ENCODE measurements around the gene RAB4B.
"Not testable (repeated sequence)": the region's sequence is repeated elsewhere in the genome, so short reads cannot be mapped to it uniquely, and the experiment has no call there.

The RAB4B gene, protein sequence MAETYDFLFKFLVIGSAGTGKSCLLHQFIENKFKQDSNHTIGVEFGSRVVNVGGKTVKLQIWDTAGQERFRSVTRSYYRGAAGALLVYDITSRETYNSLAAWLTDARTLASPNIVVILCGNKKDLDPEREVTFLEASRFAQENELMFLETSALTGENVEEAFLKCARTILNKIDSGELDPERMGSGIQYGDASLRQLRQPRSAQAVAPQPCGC

GRCh38 chr19:40777937-40778705, at the start of gene RAB4B:
Gene RAB4B (plus strand): TSS chr19:40778247. CDS start chr19:40778376, 129 bp downstream.
- DNase-seq: peak; percentile 98

- not testable (repeated sequence) for DNase-seq
Observed at GRCh38 chr19:40730065-40730464, 48.0 kb upstream of the RAB4B start.

GRCh38 chr19:40732304-40732703, 45.7 kb upstream of the RAB4B start:
- not testable (repeated sequence) for DNase-seq

GRCh38 chr19:40733149-40733548, 44.9 kb upstream of the RAB4B start:
- no peak for DNase-seq

- DNase-seq: no peak
Observed at GRCh38 chr19:40735013-40735771, 42.9 kb upstream of the RAB4B start.

GRCh38 chr19:40736661-40737060, 41.4 kb upstream of the RAB4B start:
- DNase-seq: no peak

DNA sequence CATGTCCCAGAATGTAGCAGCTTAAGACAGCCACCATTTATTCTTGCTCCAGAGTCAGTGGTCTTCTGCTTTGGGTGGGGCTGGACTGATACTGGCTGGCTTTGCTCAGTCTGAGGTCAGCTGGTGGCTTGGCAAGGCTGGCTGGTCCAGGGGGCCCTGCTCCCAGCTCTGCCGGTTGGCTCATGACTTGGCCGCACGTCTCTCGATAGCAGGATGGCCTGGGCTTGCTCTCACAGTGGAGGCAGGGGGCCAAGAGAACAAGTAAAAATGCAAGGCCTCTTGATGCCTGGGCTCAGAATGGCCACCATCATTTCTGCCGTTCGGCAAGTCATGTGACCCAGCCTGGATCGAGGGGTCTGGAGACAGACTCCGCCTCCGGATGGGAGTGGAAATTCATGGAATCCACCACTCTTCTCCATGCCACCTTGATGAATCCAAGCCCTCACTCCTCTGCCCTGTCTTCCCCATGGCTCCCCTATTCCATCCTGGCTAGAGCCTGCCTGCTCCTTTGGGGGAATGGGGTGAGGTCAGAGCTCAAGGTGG, 40.9 kb upstream of the RAB4B start:
- DNase-seq: no peak

DNA sequence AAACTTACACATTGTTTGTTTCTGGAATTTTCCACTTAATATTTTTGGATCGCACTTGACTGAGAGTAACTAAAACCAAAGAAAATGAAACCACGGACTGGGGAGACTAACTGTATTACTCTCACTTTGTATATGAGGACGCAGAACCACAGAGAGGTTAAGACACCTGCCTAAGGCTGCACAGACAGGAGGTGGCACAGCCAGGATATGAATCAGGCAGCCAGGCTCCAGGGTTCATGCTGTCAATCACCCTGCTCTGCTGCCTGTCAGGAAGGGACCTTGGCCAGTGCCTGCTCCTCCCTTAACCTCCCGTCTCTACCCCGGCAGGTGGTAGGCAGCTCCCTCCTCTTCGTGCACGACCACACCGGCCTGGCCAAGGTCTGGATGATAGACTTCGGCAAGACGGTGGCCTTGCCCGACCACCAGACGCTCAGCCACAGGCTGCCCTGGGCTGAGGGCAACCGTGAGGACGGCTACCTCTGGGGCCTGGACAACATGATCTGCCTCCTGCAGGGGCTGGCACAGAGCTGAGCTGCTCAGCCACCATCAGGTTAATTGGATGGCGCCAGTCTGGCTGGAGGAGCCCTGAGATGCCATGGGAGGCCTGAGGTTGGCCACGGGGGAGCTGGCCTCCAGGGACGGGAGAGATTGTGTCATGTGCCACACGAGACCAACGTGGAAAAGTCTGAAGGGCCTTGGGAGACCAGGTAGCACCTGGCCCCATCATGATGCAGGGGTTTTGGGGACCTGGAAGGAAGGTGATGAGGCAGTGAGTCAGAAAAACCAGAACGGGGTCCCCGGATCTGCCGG, 38.8 kb upstream of the RAB4B start:
- no peak for DNase-seq

GRCh38 chr19:40739871-40740703, 38.0 kb upstream of the RAB4B start:
- DNase-seq: no peak

DNA sequence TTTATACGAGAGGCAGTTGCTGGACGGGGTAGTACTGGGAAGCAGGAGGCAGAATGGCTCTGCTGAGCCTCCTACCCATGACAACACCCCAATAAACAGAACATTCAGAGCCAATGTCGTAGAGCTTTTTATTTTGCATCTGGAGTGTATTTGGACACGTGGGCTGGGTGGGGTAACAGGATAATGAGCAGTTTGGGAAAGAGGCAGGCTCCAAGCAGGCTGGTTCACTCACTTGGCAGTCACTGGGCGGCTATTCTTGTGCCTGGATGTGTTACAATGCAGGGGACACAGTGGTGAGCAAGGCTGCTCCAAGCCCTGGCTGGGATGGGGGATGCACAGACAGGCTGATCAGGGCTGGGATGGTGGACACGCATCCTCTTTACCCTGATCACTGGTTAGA, 37.3 kb upstream of the RAB4B start:
- no peak for DNase-seq

DNA sequence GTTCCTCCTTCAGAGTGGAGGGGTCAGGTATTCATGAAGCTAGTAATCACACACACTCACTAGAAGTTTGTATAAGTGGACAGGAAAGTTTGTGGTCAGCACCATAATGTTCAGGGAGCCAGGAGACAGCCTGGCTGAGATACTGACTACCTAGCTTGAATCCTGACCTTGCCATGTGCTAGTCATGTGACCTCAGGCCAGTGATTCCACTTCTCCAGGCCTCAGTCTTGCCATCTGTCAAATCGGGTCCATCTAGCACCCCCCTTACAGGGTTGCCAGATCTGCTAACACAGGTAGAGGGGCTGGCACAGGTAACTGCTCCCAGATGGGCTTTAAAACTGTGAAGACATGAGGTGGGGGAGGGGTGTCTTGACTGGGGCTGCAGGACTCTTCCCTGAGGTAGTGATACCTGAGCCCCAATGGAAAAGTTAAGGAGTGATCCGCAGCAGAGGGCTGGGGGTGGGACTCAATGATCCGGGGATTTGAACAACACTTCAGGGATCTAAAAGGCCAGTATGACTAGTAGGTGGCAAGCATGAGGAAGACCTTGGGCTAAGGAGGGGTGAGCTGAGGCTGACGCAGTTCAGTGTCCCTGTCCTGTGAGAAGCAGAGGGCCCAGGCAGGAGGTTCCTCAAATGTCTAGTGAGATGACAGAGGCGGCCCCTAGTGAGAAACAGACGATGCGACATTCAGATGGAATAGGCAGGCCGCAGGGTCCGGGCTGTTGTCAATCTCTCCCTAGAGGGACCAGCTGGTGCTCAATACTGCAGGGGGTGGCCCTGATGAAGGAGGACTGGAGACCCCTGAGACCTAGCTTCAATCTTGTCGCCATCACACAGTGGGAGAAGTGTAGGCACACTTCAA, 36.3 kb upstream of the RAB4B start:
- DNase-seq: no peak

- DNase-seq: no peak
Observed at GRCh38 chr19:40742477-40742876, 35.6 kb upstream of the RAB4B start.

- DNase-seq: no peak
Observed at GRCh38 chr19:40742886-40743285, 35.2 kb upstream of the RAB4B start.

DNA sequence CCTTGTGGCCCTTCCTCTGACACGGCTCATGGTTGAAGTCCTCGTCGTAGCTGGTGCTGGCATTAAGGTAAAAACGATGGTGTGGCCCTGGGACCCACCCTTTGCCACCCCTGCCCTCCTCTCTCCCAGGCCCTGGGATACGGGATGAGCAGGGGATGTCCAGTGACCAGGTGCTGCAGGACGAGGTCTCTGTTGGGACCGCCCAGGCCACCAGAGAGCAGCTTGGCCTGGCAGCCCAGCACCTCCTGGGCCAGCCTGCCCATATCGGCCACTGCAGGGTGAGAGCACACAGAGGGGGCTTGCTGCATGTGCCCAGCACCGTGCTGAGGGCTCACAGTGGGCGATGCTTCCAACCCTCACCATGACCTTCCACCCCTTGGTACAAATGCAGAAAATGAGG, 34.1 kb upstream of the RAB4B start:
- DNase-seq: no peak

DNA sequence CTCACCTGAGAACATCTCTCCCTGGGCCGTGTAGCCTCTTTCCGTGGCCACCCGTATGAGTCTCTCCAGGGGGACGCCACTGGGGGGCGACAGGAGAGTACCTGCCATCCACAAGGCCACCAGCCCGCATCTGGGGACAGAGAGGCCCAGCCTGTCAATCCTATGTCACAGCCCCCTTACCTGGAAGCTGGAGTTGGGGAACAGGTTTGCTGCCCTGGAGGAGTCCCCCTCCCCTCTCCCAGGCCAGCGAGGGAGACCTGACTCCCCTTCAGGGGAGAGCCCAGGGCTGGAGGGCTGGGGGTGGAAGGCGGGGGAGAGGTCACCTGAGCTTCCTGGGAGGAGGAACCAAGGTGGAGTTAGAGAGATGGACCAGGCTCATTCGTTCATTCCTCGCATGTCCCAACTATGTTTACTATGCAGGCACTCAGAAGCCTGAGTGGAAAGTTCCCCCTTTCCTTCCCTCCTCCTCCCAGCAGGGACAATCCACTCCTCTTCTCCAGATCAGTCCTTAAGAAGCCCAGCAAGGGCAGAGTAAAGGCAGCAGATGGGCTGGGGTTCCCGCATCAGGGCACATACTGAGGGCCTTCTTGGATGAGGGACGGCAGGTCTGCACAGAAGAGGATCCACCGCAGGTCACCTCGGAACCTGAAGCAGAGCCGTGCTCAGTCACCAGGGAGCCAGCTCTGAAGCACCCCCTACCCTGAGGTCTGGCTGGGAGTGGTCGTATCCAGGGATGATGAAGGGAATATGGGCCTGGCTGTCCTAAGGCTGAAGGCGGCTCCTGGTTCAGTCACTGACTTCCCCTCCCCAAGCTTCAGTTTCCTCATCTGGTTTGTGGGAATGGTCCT, 33.3 kb upstream of the RAB4B start:
- no peak for DNase-seq

DNA sequence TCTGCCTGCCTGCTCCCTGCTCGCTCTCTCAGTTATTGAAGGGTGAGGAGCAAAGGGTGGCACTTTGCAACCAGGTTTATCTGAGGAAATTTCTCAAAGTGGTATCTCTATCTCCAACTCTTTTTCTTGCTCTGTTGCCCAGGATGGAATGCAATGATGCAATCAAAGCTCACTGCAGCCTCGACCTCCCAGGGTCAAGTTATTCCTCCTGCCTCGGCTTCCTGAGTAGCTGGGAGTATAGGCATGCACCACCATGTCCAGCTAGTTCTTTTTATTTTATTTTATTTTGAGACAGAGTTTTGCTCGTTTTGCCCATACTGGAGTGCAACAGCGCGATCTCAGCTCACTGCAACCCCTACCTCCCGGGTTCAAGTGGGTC, 32.7 kb upstream of the RAB4B start:
- DNase-seq: no peak

- no peak for DNase-seq
Observed at GRCh38 chr19:40747536-40747935, 30.5 kb upstream of the RAB4B start.

- peak; percentile 98 for DNase-seq
Observed at GRCh38 chr19:40750058-40750873, 27.8 kb upstream of the RAB4B start, which contains the start of gene ACTMAP. Gene ACTMAP (minus strand): TSS chr19:40750477. CDS start chr19:40749803, 674 bp downstream.
